ENCODE results near the gene SHMT2. TPM values are rescaled to one million over a fixed set of nuclear protein-coding genes. Genes with fewer than 3 reads are reported as not detected.

SHMT2 gene
- total RNA-seq, 1 donor from 2014 or later: 118 TPM

DNA sequence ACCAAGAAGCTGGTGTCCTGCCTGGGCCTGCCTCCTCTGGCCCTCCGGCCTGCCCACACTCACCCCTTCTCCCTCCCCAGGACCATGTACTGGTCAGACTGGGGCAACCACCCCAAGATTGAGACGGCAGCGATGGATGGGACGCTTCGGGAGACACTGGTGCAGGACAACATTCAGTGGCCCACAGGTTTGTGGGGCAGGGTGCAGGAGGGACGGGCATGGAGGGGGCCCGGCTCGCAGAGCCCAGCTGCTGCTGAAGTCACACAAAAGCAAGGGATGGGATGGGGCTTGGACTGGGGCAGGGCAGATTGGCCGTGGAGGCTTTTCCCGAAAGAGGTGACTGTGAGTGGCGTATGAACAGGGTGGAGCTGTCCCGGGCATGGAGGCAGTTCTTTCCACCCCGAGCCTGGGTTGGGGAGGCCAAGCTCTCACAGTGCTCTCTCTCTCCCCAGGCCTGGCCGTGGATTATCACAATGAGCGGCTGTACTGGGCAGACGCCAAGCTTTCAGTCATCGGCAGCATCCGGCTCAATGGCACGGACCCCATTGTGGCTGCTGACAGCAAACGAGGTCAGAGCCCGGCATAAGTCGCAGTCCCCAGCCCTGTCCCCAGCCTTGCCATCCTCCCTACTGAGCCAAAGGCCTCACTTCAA, 20.8 kb upstream of the SHMT2 start:
- no peak overlapping the region for H3K4me3 ChIP-seq (ENCODE audit: low read depth, low read length)
- TF ChIP-seq, protein P1, sequence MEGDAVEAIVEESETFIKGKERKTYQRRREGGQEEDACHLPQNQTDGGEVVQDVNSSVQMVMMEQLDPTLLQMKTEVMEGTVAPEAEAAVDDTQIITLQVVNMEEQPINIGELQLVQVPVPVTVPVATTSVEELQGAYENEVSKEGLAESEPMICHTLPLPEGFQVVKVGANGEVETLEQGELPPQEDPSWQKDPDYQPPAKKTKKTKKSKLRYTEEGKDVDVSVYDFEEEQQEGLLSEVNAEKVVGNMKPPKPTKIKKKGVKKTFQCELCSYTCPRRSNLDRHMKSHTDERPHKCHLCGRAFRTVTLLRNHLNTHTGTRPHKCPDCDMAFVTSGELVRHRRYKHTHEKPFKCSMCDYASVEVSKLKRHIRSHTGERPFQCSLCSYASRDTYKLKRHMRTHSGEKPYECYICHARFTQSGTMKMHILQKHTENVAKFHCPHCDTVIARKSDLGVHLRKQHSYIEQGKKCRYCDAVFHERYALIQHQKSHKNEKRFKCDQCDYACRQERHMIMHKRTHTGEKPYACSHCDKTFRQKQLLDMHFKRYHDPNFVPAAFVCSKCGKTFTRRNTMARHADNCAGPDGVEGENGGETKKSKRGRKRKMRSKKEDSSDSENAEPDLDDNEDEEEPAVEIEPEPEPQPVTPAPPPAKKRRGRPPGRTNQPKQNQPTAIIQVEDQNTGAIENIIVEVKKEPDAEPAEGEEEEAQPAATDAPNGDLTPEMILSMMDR (conservative IDR thresholded peaks at IDR 0.05; ENCODE audit: low read depth, low read length): no peak
- DNase-seq (ENCODE audit: low read depth): no peak

DNA sequence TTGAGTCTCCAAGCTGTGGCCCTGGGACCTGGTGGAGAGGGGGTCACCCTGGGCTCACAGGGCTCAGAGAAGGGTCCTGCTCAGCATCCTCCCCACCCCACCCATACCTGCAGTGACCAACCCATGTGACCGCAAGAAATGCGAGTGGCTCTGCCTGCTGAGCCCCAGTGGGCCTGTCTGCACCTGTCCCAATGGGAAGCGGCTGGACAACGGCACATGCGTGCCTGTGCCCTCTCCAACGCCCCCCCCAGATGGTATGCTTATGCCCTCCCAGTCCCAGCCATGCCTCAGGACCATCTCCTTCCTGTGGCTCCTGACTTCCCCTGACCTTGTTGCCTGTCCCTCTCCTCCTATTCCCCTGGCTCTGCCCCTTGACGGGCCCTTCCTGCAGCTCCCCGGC, 19.6 kb upstream of the SHMT2 start:
- TF ChIP-seq, protein P1 (conservative IDR thresholded peaks at IDR 0.05; ENCODE audit: low read depth, low read length): no peak
- no peak overlapping the region for H3K4me3 ChIP-seq (ENCODE audit: low read depth, low read length)
- DNase-seq (ENCODE audit: low read depth): no peak

DNA sequence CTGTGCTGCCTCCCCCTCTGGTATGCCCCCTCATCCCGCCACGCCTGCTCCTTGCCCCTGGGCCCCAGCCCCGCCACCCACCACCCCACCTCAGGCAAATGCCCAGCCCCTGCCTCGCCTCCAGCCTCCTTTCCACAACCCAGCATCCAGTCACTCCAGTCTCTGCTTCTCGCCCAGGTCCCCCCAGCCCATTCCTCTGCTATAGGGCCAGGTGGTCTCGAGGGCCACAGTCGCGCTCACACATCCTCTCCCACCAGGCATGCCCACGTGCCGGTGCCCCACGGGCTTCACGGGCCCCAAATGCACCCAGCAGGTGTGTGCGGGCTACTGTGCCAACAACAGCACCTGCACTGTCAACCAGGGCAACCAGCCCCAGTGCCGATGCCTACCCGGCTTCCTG, 19.1 kb upstream of the SHMT2 start:
- no peak for DNase-seq (ENCODE audit: low read depth)
- TF ChIP-seq, protein P1 (conservative IDR thresholded peaks at IDR 0.05; ENCODE audit: low read depth, low read length): no peak
- no peak overlapping the region for H3K4me3 ChIP-seq (ENCODE audit: low read depth, low read length)

DNA sequence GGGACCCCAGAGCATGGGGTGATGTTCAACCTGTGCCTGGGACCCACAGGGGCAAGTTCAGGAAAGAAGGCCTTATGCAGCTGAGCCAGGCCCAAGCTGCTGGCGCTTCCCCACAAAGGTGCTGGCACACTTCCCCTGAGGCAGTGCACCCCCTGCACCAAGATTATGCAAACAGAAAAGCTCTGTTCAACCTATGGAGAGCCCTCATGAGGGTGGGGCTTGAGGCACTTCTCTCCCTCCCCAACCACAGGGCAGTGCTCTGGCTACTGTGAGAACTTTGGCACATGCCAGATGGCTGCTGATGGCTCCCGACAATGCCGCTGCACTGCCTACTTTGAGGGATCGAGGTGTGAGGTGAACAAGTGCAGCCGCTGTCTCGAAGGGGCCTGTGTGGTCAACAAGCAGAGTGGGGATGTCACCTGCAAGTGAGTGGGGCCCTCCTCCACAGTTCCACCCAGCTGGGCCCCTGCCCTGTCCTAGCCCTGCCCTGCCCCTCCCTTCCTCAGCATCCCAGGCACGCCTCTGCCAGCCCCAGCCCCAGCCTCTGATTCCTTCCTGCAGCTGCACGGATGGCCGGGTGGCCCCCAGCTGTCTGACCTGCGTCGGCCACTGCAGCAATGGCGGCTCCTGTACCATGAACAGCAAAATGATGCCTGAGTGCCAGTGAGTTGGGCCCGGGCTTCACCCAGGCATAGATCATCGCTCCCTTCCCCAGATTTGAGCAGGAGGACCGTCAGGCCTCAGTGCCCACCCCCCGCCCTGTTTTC, 18.4 kb upstream of the SHMT2 start:
- DNase-seq (ENCODE audit: low read depth): no peak
- TF ChIP-seq, protein P1 (conservative IDR thresholded peaks at IDR 0.05; ENCODE audit: low read depth, low read length): no peak

DNA sequence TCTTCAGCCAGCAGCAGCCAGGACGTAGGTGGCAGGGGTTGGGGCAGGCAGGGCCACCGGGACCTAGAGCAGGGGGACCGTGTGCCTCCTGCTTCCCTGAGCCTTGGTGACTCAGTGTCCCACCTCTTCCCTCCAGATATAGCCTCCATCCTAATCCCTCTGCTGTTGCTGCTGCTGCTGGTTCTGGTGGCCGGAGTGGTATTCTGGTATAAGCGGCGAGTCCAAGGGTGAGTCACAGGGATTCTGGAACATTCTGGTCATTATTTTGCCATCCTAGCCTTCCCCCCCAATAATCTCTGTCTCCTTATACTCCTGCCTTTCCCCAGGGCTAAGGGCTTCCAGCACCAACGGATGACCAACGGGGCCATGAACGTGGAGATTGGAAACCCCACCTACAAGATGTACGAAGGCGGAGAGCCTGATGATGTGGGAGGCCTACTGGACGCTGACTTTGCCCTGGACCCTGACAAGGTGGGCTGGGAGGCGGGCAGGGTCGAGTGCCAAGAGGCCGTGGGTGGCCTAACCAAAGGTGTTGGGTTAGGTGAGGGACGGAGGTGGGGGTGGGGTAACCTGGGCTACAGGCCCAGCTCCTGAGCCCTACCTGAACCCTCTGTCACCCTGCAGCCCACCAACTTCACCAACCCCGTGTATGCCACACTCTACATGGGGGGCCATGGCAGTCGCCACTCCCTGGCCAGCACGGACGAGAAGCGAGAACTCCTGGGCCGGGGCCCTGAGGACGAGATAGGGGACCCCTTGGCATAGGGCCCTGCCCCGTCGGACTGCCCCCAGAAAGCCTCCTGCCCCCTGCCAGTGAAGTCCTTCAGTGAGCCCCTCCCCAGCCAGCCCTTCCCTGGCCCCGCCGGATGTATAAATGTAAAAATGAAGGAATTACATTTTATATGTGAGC, 17.5 kb upstream of the SHMT2 start:
- H3K4me3 ChIP-seq (ENCODE audit: low read depth, low read length): no peak overlapping the region
- DNase-seq (ENCODE audit: low read depth): no peak
- TF ChIP-seq, protein P1 (conservative IDR thresholded peaks at IDR 0.05; ENCODE audit: low read depth, low read length): no peak

More for the DNA sequence above, 18.4 kb upstream of the SHMT2 start:
- no peak overlapping the region for H3K4me3 ChIP-seq (ENCODE audit: low read depth, low read length)

DNA sequence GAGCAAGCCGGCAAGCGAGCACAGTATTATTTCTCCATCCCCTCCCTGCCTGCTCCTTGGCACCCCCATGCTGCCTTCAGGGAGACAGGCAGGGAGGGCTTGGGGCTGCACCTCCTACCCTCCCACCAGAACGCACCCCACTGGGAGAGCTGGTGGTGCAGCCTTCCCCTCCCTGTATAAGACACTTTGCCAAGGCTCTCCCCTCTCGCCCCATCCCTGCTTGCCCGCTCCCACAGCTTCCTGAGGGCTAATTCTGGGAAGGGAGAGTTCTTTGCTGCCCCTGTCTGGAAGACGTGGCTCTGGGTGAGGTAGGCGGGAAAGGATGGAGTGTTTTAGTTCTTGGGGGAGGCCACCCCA, 16.8 kb upstream of the SHMT2 start:
- TF ChIP-seq, protein P1 (conservative IDR thresholded peaks at IDR 0.05; ENCODE audit: low read depth, low read length): no peak
- no peak for DNase-seq (ENCODE audit: low read depth)
- no peak overlapping the region for H3K4me3 ChIP-seq (ENCODE audit: low read depth, low read length)
